HG02798 (cell line): ENCODE data around the gene HSD11B1.
A peak's percentile ranks its signal among the peaks of the same experiment; 100 is the strongest.
"Not testable (repeated sequence)": the region's sequence is repeated elsewhere in the genome, so short reads cannot be mapped to it uniquely, and the experiment has no call there.

Experiments used
- ATAC-seq: cut with Tn5 transposase; IDR thresholded peaks from one replicate; pipeline ENCODE4 v1.9.1; 2021; ENCODE audit warnings: mild to moderate bottlenecking; ENCODE audit not compliant: unreplicated experiment, poor library complexity

HSD11B1 gene

DNA sequence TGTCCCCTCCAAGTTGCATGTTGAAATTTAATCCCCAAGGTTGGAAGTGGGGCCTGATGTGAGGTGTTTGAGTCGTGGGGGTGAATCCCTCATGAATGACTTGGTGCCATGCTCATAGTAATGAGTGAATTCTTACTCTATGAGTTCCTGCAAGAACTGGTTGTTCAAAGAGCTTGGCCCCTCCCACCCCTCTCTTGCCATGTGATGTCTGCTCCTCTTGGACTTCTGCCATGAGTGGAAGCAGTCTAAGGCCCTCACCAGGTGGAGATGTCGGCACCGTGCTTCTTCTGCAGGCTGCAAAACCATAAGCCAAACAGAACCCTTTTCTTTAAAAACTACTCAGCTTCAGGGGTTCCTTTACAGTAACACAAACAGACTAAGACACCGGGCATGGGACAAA is 15.2 kb upstream of the HSD11B1 start:
- ATAC-seq: no peak

DNA sequence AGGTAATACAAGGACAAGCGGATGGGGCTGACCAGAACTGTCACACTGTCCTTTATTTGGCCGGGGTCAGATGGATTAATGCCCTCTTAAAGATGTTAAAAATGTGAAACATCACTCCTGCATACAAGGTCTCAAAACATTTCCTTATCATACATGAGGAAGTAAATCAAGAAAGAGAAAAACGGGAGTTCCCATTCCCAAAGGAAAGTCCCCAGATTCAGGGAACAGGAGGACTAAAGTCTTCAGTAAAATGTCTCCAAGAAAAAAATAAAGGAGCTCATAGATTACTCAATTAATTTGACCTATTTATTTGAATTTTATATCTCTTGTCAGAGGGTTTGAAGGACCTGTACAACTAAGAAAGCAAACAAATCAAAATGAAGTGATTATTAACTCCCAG is 13.4 kb upstream of the HSD11B1 start:
- no peak for ATAC-seq

DNA sequence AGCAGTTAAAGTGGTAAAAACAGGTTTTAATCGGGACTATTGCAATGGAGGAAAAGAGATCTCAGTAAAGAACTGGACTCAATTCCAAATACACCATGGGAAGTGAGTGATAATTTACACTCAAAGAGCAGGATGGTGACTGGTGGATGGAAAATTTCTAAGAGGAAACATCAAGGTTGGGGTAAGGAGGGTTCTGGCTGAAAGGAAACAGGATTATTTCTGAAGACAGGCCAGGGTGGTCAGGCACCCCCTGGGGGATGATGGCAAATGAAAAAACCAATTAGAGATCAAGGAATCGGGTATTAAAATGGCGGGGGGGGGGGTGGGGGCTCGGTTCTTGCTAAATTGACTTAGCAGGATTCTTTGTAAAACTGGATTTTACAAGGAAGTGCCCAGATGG is 12.3 kb upstream of the HSD11B1 start:
- ATAC-seq: no peak

DNA sequence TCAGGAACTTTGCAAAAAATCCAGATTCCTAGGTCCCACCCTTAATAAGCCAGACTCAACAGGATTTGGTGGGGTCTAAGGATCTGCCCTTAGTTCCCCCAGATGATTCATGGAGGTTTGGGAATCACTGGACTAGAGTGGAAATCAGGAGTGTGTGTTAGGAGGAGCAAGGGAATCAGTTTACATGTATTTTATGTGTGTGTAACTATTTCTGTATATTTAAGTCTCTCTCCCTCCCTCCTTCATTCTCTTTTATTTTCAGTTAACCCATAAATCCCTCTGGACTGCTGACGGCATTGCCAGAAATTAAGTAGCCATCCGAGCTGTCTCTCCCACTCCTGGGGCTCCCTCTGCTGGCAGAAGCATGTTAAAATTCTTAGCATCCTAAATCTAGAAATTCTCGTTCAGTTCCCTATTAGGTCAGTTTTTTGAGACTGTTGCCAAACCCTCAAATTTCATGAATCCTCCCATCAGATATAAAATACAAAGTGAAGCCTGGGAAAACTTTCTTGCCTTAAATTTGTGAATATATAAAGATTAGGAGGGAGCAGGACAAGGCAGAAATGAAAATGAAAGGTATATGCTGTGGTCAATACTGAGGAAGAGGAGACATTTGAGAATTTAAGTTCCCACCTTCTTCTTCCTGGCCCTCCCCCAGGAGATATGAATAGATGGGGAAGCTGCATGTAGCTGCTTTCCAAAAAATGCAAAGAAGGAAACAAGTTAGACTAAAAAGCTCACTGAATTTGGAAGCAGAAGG is 11.7 kb upstream of the HSD11B1 start:
- ATAC-seq: peak; percentile 69

DNA sequence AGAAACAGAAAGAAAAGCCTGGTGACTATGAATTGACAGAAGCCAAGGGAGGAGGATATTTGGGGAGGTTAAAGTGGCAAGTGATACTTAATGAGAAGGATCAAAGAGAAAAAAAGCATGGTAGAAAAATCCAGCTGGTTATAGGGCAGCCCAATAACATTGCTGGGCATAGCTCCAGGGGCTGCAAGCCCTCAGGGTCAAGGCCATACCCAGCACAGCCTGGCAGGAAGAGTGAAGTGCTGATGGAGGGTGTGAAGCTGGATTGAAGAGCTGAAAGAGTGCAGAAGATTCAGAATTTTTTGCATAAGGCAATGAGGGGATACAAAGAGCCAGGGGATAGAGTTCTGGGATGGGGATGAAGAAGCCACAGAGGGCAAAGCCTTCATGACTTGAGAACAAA is 8.0 kb upstream of the HSD11B1 start:
- no peak for ATAC-seq

DNA sequence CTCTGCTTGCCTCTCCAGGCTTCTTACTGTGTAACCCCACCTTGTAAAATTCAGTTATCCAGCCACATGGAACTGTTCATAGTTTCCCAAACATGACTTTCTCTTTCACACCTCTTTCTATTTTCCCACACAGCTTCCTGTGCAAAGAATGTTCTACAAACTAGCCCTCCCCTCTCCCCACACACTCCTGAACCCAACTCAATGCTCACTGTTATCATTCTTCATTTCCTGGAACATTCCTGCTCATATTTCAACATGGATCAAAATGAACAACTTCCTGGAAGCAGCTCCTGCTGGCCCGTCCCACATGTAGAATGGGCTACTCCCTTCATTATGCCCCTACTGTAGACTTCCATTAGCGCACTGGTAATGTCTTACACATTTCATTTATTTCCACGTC is 7.5 kb upstream of the HSD11B1 start:
- no peak for ATAC-seq

DNA sequence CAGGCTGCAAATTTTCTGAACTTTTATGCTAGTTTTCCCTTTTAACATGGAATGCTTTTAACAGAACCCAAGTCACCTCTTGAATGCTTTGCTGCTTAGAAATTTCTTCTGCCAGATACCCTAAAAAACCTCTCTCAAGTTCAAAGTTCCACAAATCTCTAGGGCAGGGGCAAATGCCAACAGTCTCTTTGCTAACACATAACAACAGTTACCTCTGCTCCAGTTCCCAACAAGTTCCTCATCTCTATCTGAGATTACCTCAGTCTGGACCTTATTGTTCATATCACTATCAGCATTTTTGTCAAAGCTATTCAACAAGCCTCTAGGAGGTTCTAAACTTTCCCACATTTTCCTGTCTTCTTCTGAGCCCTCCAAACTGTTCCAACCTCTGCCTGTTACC is 4.0 kb upstream of the HSD11B1 start:
- ATAC-seq: not testable (repeated sequence)

DNA sequence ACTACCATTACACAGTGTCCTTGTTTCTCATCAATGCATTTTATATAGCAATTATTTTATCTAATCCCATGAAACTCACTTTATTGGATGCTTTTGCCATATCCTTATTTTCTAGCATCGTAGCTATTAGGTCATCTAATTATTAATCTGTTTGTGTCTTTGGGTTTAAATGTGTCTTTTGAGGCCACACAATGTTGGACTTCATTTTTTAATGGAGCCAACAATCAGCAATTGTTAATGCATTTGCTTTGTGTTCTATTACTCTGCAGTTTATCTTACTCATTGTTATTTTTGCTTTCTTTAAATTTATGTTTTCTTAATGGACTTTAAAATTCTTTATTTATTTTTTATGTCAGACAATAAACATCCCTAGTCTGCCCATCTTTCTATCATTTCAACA is 1.8 kb upstream of the HSD11B1 start:
- ATAC-seq: no peak

DNA sequence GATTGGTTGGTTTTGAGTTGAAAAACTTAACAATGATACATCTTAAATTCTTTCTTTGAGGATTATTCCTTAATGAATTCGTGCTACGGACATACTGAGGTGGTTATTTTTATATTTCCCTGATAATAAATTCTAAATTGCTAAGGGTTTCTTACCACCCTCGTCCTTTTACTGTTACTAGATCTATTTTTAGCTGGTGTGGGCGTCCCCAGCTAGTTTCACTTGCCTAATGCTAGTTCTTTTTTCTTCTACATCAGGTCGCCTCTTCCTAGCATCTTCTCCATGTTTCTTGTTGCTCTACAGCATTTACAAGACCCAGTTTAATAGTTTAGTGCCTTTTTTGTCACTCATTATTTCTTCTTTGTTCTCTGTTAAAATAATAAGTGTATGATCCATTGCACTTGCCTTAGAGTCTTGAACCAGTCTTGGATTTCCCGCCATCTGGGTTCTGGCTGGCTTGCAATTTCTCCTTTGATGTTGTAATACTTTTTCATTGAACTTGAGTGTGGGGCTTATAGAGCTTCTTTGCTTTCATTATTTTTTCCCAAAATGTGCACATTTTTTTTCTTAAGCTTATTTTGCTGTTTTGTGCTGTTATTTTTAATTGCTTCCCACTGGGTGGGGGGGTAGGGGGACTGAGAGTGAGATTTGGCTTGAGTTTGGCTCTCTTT is 677 bp upstream of the HSD11B1 start:
- ATAC-seq: peak; percentile 63

DNA sequence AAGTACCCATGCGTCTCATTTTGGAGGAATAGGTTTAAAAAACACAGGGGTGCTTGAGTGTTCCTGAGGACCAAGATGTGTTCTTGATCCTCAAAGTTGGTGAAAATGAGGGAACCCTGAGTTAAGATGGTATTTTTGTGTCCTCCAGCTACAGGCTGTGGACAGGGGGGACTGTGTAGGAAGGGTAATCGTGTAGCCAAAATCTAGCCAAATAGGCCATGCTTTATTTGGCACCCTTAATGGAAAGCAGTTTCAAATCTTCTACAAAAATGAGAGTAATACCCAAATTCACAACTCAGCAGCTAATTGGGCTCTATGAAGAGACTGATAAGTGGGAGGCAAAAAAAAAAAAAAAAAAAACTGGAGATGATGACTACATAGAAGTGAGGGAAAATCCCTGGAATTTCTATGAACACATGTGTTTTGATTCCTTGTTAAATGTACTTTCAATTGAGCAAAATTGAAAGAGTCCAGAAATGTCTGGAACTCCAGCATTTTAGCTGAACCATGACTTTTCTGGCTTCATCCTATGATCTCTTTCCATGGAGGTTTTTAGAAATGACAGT is 470 bp downstream of the HSD11B1 start:
- ATAC-seq: no peak

DNA sequence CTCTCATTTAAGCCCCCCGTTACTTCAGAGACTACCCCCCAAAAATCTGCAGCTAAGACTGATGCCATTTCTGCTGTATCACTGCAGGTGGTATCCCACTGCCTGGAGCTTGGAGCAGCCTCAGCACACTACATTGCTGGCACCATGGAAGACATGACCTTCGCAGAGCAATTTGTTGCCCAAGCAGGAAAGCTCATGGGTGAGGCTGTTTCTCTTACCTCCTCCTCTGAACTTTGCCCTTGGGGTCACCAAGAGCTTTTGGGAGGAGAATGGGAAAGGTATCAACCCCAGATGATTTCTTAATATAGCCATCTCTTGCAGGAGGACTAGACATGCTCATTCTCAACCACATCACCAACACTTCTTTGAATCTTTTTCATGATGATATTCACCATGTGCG is 2.0 kb downstream of the HSD11B1 start:
- no peak for ATAC-seq

DNA sequence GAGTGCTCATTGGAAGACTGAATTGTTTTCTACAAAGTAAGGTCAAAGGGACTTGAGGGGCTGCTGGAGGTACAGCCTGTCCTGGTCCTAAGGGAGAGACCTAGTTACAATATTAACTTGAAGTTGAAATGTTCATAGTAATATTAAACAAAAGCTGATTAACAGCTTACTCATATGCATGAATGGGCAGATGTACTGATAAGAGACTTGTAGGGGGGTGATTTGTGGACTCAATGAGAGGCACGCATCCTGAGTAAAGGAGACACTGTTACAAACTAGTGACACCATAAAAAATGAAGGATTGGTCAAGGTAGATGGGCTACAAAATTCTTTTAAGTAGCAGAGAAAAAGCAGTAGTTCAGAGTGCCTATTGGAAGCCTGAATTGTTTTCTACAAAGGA is 2.7 kb downstream of the HSD11B1 start:
- ATAC-seq: no peak

DNA sequence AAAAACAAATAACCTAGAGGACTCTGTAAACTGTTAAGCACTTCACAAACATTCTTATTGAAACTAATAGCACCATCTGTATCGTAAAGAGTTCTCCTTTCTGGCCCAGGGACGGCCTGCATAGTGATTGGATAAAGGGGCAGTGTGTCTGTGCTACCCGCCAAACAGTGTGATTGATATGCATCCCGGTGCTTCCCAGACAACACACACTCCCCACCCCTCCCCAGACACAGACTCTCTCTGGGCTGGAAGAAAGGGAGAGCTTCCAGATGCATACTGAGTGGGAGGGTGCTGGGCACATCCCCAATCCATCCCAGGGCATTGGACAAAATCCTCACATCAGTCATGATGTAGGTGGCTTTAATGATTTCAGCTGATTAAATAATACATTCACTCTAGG is 3.7 kb downstream of the HSD11B1 start:
- ATAC-seq: no peak

DNA sequence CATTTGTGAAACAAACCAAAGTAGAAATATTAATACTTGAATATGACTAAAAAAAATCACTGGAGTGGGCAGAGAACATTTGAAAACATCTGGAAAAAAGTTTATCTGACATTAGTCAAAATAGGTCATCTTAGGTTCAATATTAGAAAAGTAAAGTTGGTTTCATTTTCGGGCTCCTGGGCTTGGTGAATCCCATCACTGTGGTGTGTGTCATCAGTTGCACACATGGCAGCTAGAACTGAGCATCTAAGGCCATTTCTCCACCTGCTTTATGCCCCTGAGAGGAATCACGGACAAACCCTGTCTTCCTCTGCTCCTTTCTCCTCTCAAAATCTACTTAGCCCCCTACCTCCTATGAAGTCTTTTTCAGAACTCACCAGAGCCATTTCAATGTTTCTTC is 5.4 kb downstream of the HSD11B1 start:
- peak; percentile 74 for ATAC-seq

DNA sequence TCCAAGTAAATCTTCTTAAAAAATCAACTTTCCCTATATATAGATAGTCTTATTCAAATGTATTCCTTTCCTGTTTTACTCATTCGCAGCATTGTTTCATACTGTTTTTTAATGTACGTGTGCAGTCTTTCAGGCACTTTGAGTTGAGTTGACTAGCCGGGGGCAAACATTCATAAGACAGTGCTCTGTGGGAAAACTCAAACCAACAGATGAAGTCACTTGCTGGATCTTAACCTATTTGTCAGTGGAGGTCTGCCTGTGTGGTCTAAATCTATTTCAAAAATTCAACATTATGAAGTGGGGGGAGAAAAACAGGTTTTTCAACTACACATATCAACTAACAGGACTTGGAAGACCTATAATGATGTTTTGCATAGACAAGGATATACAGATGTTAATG is 6.2 kb downstream of the HSD11B1 start:
- no peak for ATAC-seq

DNA sequence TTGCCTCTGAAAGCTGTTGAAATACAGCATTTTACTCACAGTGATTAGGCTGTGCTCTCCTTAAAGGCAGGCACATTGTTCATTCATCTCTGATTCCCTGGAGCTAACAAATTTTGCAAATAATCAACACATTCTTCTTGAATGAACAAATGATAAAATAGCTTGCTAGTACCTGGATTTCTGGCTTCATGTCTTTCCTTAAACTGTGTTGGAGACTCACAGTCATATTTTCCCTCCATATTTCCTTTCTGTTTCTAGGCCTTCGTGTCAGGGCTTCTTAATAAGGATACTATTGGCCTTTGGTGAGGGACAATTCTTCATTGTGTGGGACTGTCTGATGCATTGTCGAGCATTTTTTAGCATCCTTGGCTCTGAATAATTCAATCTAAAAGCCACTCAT is 9.7 kb downstream of the HSD11B1 start:
- ATAC-seq: no peak

DNA sequence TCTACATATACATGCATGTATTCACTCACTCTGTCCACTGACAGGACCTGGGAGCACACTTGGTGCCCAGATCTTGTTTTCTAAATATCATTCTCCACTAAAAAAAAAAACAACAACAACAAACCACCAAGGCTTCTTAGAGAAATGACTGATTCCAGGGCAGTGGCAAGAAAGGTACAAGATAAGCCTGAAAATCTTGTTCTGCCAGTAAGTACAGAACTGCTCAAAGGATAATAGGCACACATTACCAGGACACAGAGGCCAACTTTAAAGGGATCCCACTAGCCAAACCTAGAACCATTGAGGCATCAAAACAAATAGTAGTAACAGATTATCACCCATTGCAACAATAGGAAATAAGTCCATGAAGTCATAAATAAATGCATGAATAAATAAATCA is 10.7 kb downstream of the HSD11B1 start:
- ATAC-seq: no peak

DNA sequence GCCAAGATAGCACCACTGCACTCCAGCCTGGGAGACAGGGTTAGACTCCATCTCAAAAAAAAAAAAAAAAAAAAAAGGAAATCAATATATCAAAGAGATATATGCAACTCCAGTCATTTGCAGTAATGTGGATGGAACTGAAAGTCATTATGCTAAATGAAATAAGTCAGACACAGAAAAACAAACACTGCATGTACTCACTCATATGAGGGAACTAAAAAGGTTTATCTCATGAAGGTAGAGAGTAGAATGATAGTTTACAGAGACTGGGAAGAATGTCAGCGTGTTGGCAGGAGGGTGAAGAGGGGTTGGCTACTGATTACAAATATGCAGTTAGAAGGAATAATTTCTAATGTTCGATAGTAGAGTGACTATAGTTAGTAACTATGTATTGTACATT is 13.2 kb downstream of the HSD11B1 start:
- no peak for ATAC-seq

DNA sequence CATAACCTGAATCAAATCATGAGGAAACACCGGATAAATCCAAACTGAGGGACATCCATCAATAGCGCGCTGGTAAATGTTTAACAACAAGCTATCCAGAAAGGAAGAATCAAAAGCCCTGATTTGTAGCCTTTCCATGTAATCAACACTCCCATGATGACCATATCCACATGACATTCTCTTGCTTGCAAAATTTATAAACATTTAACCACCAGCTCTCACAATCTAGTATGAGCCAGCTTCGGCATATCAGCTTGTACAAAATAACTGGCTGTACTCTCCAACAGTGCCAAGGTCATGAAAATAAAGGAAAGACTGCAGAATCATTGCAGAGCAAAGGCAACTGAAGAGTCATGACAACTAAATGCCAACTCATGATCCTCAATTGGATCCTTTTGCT is 15.7 kb downstream of the HSD11B1 start:
- ATAC-seq: no peak

DNA sequence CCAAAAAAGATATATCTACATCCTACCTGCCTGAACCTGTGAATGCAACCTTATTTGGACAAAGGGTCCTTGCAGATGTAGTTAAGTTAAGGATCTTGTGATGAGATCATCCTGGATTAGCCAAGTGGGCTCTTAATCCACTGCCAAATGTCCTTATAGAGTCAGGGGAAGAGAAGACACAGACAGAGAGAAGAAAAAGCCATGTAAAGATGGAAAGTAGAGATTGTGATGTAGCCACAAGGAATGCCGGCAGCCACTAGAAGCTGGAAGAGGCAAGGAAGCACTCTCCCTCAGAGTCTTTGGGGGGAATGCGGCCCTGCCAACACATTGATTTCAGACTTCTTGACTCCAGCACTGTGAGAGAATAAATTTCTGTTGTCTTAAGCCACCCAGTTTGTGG is 16.2 kb downstream of the HSD11B1 start:
- no peak for ATAC-seq

DNA sequence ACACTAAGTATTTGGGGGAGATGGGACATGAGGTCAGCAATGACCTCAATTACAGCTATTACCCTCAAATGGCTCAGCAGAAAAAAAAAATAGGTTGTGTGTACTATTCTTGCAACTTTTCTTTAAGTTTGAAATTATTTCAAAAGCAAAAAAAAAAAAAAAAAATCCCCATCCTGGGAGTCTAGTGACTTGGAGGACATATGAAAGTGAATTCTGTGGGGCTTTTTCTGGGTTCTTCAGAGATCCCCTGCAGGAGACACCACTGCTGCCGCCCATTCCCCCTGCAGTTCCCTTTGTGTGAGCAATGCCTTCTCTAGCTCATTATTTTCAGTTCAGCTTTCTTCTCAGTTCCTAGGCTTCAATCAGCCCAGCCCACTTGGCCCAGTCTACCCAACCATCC is 16.7 kb downstream of the HSD11B1 start:
- no peak for ATAC-seq

DNA sequence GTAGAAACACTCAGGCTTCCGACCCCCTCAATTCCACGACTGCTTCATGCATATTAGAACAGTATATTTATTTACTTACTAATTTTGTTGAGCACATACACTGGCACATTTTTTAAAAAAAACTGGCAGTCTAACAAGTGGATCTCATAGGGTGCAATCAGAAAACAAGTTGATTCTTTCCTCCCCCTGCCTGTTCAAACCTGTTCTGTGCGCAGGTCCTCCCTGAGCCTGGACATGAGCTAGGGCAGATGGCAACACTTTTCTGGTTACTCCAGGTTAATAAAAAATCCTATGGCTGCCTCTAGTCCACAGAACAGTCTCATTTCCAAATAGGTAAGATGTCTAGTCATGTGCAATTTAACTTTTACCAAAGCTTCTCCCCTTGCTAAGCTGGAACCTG is 18.6 kb downstream of the HSD11B1 start:
- ATAC-seq: no peak
